PC-9 (cell line): ENCODE measurements around the gene OGG1. TPM values are rescaled to one million over a fixed set of nuclear protein-coding genes. Genes with fewer than 3 reads are reported as not detected.
A peak's percentile ranks its signal among the peaks of the same experiment; 100 is the strongest.

Experiments
- Bru-seq: library from RNA; stranded (reverse); fragments of 400-500 nt; gene quantifications from one replicate; lab custom pipeline; 2021; lab: Mats Ljungman, UMichigan
- BruChase-seq, 2 experiments: library from RNA; stranded (reverse); fragments of 400-500 nt; gene quantifications; one replicate each; lab custom pipeline; 2021; lab: Mats Ljungman, UMichigan
- BruUV-seq: library from RNA; stranded (reverse); fragments of 400-500 nt; replicated peaks from 2 replicates; lab custom pipeline; 2021; lab: Mats Ljungman, UMichigan
- CTCF ChIA-PET: fragments of 300-600 bp; sonication (Branson Sonifier 250); formaldehyde crosslinking; loops from one replicate; lab custom pipeline; 2022; ENCODE audit warnings: antibody characterized with exemption; lab: Charles Lee
- POLR2A ChIA-PET: fragments of 300-600 bp; sonication (Branson Sonifier 250); formaldehyde crosslinking; loops from one replicate; lab custom pipeline; 2022; ENCODE audit warnings: antibody characterized with exemption; ENCODE audit not compliant: unreplicated experiment; lab: Charles Lee
- DNase-seq, 2 experiments: peaks; one replicate each; pipeline versions ENCODE4 v3.0.0 to v3.0.0-alpha.2; 2015 to 2022; ENCODE audit warnings: mixed read lengths in 1 of 2
- H2AFZ ChIP-seq: fragments of 200-600 bp; sonication (generic); 2 replicates; pipeline ENCODE4 v1.8.1; 2017; ENCODE audit warnings: antibody characterized with exemption
- H3F3A ChIP-seq: fragments of 200-600 bp; sonication (generic); 2 replicates; pipeline ENCODE4 v1.8.1; 2017; ENCODE audit warnings: antibody characterized with exemption, mild to moderate bottlenecking, low read depth; ENCODE audit not compliant: insufficient read depth
- H3K27ac ChIP-seq: fragments of 200-600 bp; sonication (generic); 2 replicates; pipeline ENCODE4 v1.6.1; 2016; ENCODE audit warnings: mixed run types
- H3K27me3 ChIP-seq: fragments of 200-600 bp; sonication (generic); 2 replicates; pipeline ENCODE4 v1.6.1; 2016; ENCODE audit warnings: low read depth, mixed run types; ENCODE audit not compliant: insufficient read depth
- H3K36me3 ChIP-seq: fragments of 200-600 bp; sonication (generic); 2 replicates; pipeline ENCODE4 v1.6.1; 2016; ENCODE audit warnings: low read depth, mixed run types
- H3K4me1 ChIP-seq: fragments of 200-600 bp; sonication (generic); replicated peaks from 2 replicates; pipeline ENCODE4 v1.6.1; 2016; ENCODE audit warnings: mixed run types; ENCODE audit not compliant: insufficient read depth
- H3K4me2 ChIP-seq: fragments of 200-600 bp; sonication (generic); 2 replicates; pipeline ENCODE4 v1.6.1; 2017; ENCODE audit warnings: mixed run types
- H3K4me3 ChIP-seq: fragments of 200-600 bp; sonication (generic); 2 replicates; pipeline ENCODE4 v1.6.1; 2016; ENCODE audit warnings: mixed run types
- H3K79me2 ChIP-seq: fragments of 200-600 bp; sonication (generic); 2 replicates; pipeline ENCODE4 v1.6.1; 2017; ENCODE audit warnings: low read depth, mixed run types
- H3K9me2 ChIP-seq: fragments of 200-600 bp; sonication (generic); 2 replicates; pipeline ENCODE4 v1.8.1; 2017; ENCODE audit warnings: mild to moderate bottlenecking; ENCODE audit not compliant: insufficient read depth
- H3K9me3 ChIP-seq: fragments of 200-600 bp; sonication (generic); 2 replicates; pipeline ENCODE4 v1.8.1; 2016; ENCODE audit warnings: low read depth; ENCODE audit not compliant: insufficient read depth
- H4K20me1 ChIP-seq: fragments of 200-600 bp; sonication (generic); 2 replicates; pipeline ENCODE4 v1.8.1; 2017; ENCODE audit not compliant: insufficient read depth
- EZH2 ChIP-seq: fragments of 200-600 bp; sonication (generic); IDR thresholded peaks from 2 replicates; pipeline ENCODE4 v1.8.0; 2017; ENCODE audit warnings: antibody characterized with exemption, low read depth
- intact Hi-C: fragments of 100-400 bp; cut with micrococcal nuclease; formaldehyde crosslinking; loops from one replicate; pipeline ENCODE4 v1.10.0; 2022; ENCODE audit not compliant: unreplicated experiment
- long read RNA-seq: library from polyadenylated mRNA; stranded (forward); transcript quantifications from one replicate; pipeline ENCODE4 v2.0.0, GENCODE V29; 2022
- total RNA-seq: library from RNA; stranded (reverse); gene quantifications from 2 replicates; pipeline ENCODE4 v1.2.3, GENCODE V29; 2021
- TF ChIP-seq, protein P1 (sequence below): fragments of 200-600 bp; sonication (generic); conservative IDR thresholded peaks from 2 replicates; pipeline ENCODE4 v1.6.1; 2017; ENCODE audit warnings: mixed run types, antibody characterized with exemption, mild to moderate bottlenecking, moderate library complexity

OGG1 gene
- total RNA-seq (22.1 and 24.3 TPM in 2 replicates), Bru-seq, nascent RNA (percentile 55 among the genes with signal in this experiment), BruChase-seq, experiment 1, labeled RNA remaining after a 2-hour chase (percentile 53 among the genes with signal in this experiment), BruChase-seq, experiment 2, labeled RNA remaining after a 6-hour chase (percentile 45 among the genes with signal in this experiment)
- long read RNA-seq, transcript OGG1-205 (7 exons, 1,744 nt): major isoform, 7 of 21 reads
- long read RNA-seq, partial matches to known transcripts: 3 of 21 reads
- long read RNA-seq, other reads (novel, unspliced or antisense): 3 of 21 reads

GRCh38 chr3:9749645-9750555 is at the start of gene OGG1:
Gene OGG1 (plus strand): TSS chr3:9749952. CDS start chr3:9750287, 335 bp downstream.
- peak; percentile 92 to 96 for DNase-seq
- no TSS peak for BruUV-seq
- intact Hi-C loops: loop anchor here (1.0 to 10.0 kb wide), 4 partner anchors 19 to 575 kb away; partner anchors contain the start of genes ARPC4, BRPF1, SEC13 and TADA3

GRCh38 chr3:9700536-9700935 is 49.2 kb upstream of the OGG1 start:
- BruUV-seq: no TSS peak
- no peak for DNase-seq
- Histone ChIP-seq H3K36me3 (no peaks in the 10 kb centered on the region), H2AFZ (no peak overlapping the region), H3K27me3 (no peaks in the 10 kb centered on the region), H3K9me3 (no peaks in the 10 kb centered on the region), H3K4me2 (no peak overlapping the region), H3K79me2 (no peaks in the 10 kb centered on the region), H3K27ac (no peak overlapping the region), H3K4me3 (no peak overlapping the region), H3K9me2 (no peaks in the 10 kb centered on the region), H3K4me1 (no peaks in the 10 kb centered on the region), H3F3A (no peaks in the 10 kb centered on the region), H4K20me1 (no peaks in the 10 kb centered on the region)
- intact Hi-C loops: no loop called here
- ChIA-PET CTCF (no interaction called here), POLR2A (interaction anchor here (0.6 kb wide), 2 partner anchors 21 to 347 kb away, joined by 3 to 7 read pairs; no protein-coding TSS in a partner anchor)
- TF ChIP-seq, protein P1, sequence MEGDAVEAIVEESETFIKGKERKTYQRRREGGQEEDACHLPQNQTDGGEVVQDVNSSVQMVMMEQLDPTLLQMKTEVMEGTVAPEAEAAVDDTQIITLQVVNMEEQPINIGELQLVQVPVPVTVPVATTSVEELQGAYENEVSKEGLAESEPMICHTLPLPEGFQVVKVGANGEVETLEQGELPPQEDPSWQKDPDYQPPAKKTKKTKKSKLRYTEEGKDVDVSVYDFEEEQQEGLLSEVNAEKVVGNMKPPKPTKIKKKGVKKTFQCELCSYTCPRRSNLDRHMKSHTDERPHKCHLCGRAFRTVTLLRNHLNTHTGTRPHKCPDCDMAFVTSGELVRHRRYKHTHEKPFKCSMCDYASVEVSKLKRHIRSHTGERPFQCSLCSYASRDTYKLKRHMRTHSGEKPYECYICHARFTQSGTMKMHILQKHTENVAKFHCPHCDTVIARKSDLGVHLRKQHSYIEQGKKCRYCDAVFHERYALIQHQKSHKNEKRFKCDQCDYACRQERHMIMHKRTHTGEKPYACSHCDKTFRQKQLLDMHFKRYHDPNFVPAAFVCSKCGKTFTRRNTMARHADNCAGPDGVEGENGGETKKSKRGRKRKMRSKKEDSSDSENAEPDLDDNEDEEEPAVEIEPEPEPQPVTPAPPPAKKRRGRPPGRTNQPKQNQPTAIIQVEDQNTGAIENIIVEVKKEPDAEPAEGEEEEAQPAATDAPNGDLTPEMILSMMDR: no peak
- TF ChIP-seq EZH2: no peak

More at GRCh38 chr3:9749645-9750555, at the start of gene OGG1:
- Histone ChIP-seq H4K20me1 (no peaks in the 10 kb centered on the region), H3K4me2 (peak within 1 kb of the TSS; percentile 96), H3K4me1 (peaks cover 14% of the 10 kb centered on the region), H3K27ac (no peak within 1 kb of the TSS; the same call in 1 of the 2 replicates), H3K27me3 (no peaks in the 10 kb centered on the region), H3K79me2 (peaks cover 10% of the 10 kb centered on the region; the same call in 1 of the 2 replicates), H3K4me3 (peak within 1 kb of the TSS; percentile 59), H3K36me3 (0 out of 2 replicates have a peak, but pooled peaks cover 12% of the 10 kb centered on the region), H3K9me2 (no peaks in the 10 kb centered on the region), H3F3A (peaks cover 20% of the 10 kb centered on the region), H2AFZ (peak within 1 kb of the TSS; percentile 96), H3K9me3 (no peaks in the 10 kb centered on the region)
- TF ChIP-seq EZH2: no peak
- TF ChIP-seq, protein P1: no peak
- CTCF ChIA-PET: interaction anchor here (0.5 kb wide), 2 partner anchors 197 to 227 kb away, joined by 6 to 7 read pairs; no protein-coding TSS in a partner anchor
- POLR2A ChIA-PET: interaction anchor here (0.6 to 0.7 kb wide), 2 partner anchors 710 to 1257 kb away, joined by 5 to 8 read pairs; no protein-coding TSS in a partner anchor

- intact Hi-C loops: no loop called here
- no TSS peak for BruUV-seq
- Histone ChIP-seq H3K27ac (no peak overlapping the region), H3K27me3 (no peaks in the 10 kb centered on the region), H3K79me2 (no peaks in the 10 kb centered on the region), H4K20me1 (no peaks in the 10 kb centered on the region), H3K4me2 (no peak overlapping the region), H2AFZ (no peak overlapping the region), H3K4me3 (no peak overlapping the region), H3K9me3 (no peaks in the 10 kb centered on the region), H3K4me1 (no peaks in the 10 kb centered on the region), H3K36me3 (no peaks in the 10 kb centered on the region), H3F3A (no peaks in the 10 kb centered on the region), H3K9me2 (no peaks in the 10 kb centered on the region)
- no peak for DNase-seq
- CTCF ChIA-PET: no interaction called here
- POLR2A ChIA-PET: no interaction called here
- TF ChIP-seq, protein P1: no peak
- TF ChIP-seq EZH2: no peak
Measured at GRCh38 chr3:9701006-9701405, 48.7 kb upstream of the OGG1 start.
